ENCODE measurements around the gene ZNF598. TPM values are rescaled to one million over a fixed set of nuclear protein-coding genes. Genes with fewer than 3 reads are reported as not detected.

Gene ZNF598
- 55.6 and 61.8 TPM in 2 replicates for total RNA-seq

GRCh38 chr16:2009791-2010510 lies at the start of gene ZNF598:
TSS of gene ZNF598 (minus strand) at chr16:2009821.

GRCh38 chr16:2047330-2048115 lies 37.9 kb upstream of the ZNF598 start, which contains the start of the genes NTHL1 and TSC2:
TSS of gene NTHL1 (minus strand) at chr16:2047834. CDS start at chr16:2047823, 11 bp downstream.
TSS of gene TSC2 (plus strand) at chr16:2047985. CDS start at chr16:2048616, 631 bp downstream.

GRCh38 chr16:2026461-2027023 lies 16.9 kb upstream of the ZNF598 start, which contains the start of gene NHERF2:
TSS of gene NHERF2 (plus strand) at chr16:2026902. CDS start at chr16:2027006, 104 bp downstream.

GRCh38 chr16:2019518-2019920 lies 9.9 kb upstream of the ZNF598 start, which contains the start of gene NPW:
TSS of gene NPW (plus strand) at chr16:2019785.

GRCh38 chr16:1989209-1990100 lies 20.2 kb downstream of the ZNF598 start, which contains the start of gene SYNGR3:
TSS of gene SYNGR3 (plus strand) at chr16:1989970. CDS start at chr16:1990103, 133 bp downstream.

GRCh38 chr16:1983544-1984346 lies 25.9 kb downstream of the ZNF598 start, which contains the start of gene GFER:
TSS of gene GFER (plus strand) at chr16:1984193. CDS start at chr16:1984219, 26 bp downstream.

GRCh38 chr16:1981398-1981836 lies 28.2 kb downstream of the ZNF598 start, which contains the start of gene NOXO1:
TSS of gene NOXO1 (minus strand) at chr16:1981469. CDS start at chr16:1981179, 290 bp downstream.

GRCh38 chr16:1971796-1972489 lies 37.7 kb downstream of the ZNF598 start, which contains the start of gene TBL3:
TSS of gene TBL3 (plus strand) at chr16:1972053. CDS start at chr16:1972165, 112 bp downstream.

GRCh38 chr16:1966460-1966859 lies 43.2 kb downstream of the ZNF598 start, which contains the start of gene RNF151:
TSS of gene RNF151 (plus strand) at chr16:1966856. CDS start at chr16:1966882, 26 bp downstream.

GRCh38 chr16:1964506-1965395 lies 44.9 kb downstream of the ZNF598 start, which contains the start of gene RPS2:
TSS of gene RPS2 (minus strand) at chr16:1964826. CDS start at chr16:1964625, 201 bp downstream.

GRCh38 chr16:1959269-1960039 lies 50.2 kb downstream of the ZNF598 start, which contains the start of gene NDUFB10:
TSS of gene NDUFB10 (plus strand) at chr16:1959538. CDS start at chr16:1959625, 87 bp downstream.

Other genes starting within 250 kb of the ZNF598 start
- 61.8 and 63.7 TPM in 2 replicates for gene NME3, start 238.3 kb downstream of the ZNF598 start, total RNA-seq
- 2.8 and 4.3 TPM in 2 replicates for gene EME2, start 237.0 kb downstream of the ZNF598 start, total RNA-seq
- gene MRPS34, start 236.7 kb downstream of the ZNF598 start, total RNA-seq, result 150 and 160 TPM in 2 replicates
- gene SPSB3, start 227.2 kb downstream of the ZNF598 start, total RNA-seq, result 36.9 and 43.6 TPM in 2 replicates
- 118 and 164 TPM in 2 replicates for gene NUBP2, start 226.9 kb downstream of the ZNF598 start, total RNA-seq
- gene IGFALS, start 216.1 kb downstream of the ZNF598 start, total RNA-seq, result not detected in 2 replicates
- 106 and 119 TPM in 2 replicates for gene HAGH, start 183.0 kb downstream of the ZNF598 start, total RNA-seq
- 70.9 and 86.8 TPM in 2 replicates for gene FAHD1, start 182.6 kb downstream of the ZNF598 start, total RNA-seq
- not detected in 2 replicates for gene MEIOB, start 137.7 kb downstream of the ZNF598 start, total RNA-seq
- not detected in 2 replicates for gene HS3ST6, start 91.4 kb downstream of the ZNF598 start, total RNA-seq
- 10.1 and 13.7 TPM in 2 replicates for gene MSRB1, start 66.6 kb downstream of the ZNF598 start, total RNA-seq
- gene RPL3L, start 55.1 kb downstream of the ZNF598 start, total RNA-seq, result not detected in 2 replicates
- gene NDUFB10, start 50.3 kb downstream of the ZNF598 start, total RNA-seq, result 312 and 315 TPM in 2 replicates
- 2,922 and 2,947 TPM in 2 replicates for gene RPS2, start 45.0 kb downstream of the ZNF598 start, total RNA-seq
- gene RNF151, start 43.0 kb downstream of the ZNF598 start, total RNA-seq, result not detected in 2 replicates
- 79.4 and 104 TPM in 2 replicates for gene TBL3, start 37.8 kb downstream of the ZNF598 start, total RNA-seq
- gene NOXO1, start 28.4 kb downstream of the ZNF598 start, total RNA-seq, result 1.00 TPM in 1 of 2 replicates, not detected in the other
- 15.4 and 15.9 TPM in 2 replicates for gene GFER, start 25.6 kb downstream of the ZNF598 start, total RNA-seq
- gene SYNGR3, start 19.9 kb downstream of the ZNF598 start, total RNA-seq, result 0.25 and 0.87 TPM in 2 replicates
- 2.5 and 3.1 TPM in 2 replicates for gene NPW, start 10.0 kb upstream of the ZNF598 start, total RNA-seq
- 236 and 238 TPM in 2 replicates for gene NHERF2, start 17.1 kb upstream of the ZNF598 start, total RNA-seq
- 45.7 and 53.0 TPM in 2 replicates for gene NTHL1, start 38.0 kb upstream of the ZNF598 start, total RNA-seq
- 35.2 and 36.0 TPM in 2 replicates for gene TSC2, start 38.2 kb upstream of the ZNF598 start, total RNA-seq
- gene PKD1, start 126.1 kb upstream of the ZNF598 start, total RNA-seq, result 37.0 and 46.6 TPM in 2 replicates
- gene RAB26, start 138.8 kb upstream of the ZNF598 start, total RNA-seq, result 0.13 and 1.3 TPM in 2 replicates
- gene TRAF7, start 146.0 kb upstream of the ZNF598 start, total RNA-seq, result 81.7 and 89.8 TPM in 2 replicates
- gene CASKIN1, start 186.8 kb upstream of the ZNF598 start, total RNA-seq, result not detected in 2 replicates
- gene MLST8, start 195.6 kb upstream of the ZNF598 start, total RNA-seq, result 66.0 and 79.9 TPM in 2 replicates
- gene BRICD5, start 201.0 kb upstream of the ZNF598 start, total RNA-seq, result 1.7 and 7.1 TPM in 2 replicates
- 25.6 and 31.4 TPM in 2 replicates for gene PGP, start 205.0 kb upstream of the ZNF598 start, total RNA-seq
- 25.5 and 34.3 TPM in 2 replicates for gene E4F1, start 213.8 kb upstream of the ZNF598 start, total RNA-seq
- gene DNASE1L2, start 226.6 kb upstream of the ZNF598 start, total RNA-seq, result not detected in 2 replicates
- 46.1 and 49.1 TPM in 2 replicates for gene ECI1, start 241.8 kb upstream of the ZNF598 start, total RNA-seq

Measured in mammary microvascular endothelial cell (primary cell).